Neural progenitor cell (in vitro differentiated cells): ENCODE results near the gene DHRS12. TPM values are rescaled to one million over a fixed set of nuclear protein-coding genes. Genes with fewer than 3 reads are reported as not detected.

Experiments
- DNase-seq: peaks from one replicate; pipeline ENCODE4 v3.0.0-alpha.2; 2016; ENCODE audit warnings: low spot score
- H2AFZ ChIP-seq: fragments of 200-600 bp; sonication (generic); replicated peaks from 2 replicates; pipeline ENCODE4 v1.6.1; 2016; ENCODE audit warnings: antibody characterized with exemption
- H3F3A ChIP-seq: fragments of 200-600 bp; sonication (generic); 2 replicates; pipeline ENCODE4 v1.6.1; 2016; ENCODE audit warnings: antibody characterized with exemption, low read depth
- H3K27ac ChIP-seq: fragments of 200-600 bp; sonication (generic); 2 replicates; pipeline ENCODE4 v1.5.1; 2016; ENCODE audit warnings: mild to moderate bottlenecking
- H3K27me3 ChIP-seq: fragments of 200-600 bp; sonication (generic); 2 replicates; pipeline ENCODE4 v1.6.1; 2016; ENCODE audit warnings: mild to moderate bottlenecking, moderate library complexity
- H3K36me3 ChIP-seq: fragments of 200-600 bp; sonication (generic); 2 replicates; pipeline ENCODE4 v1.5.1; 2016
- H3K4me1 ChIP-seq: fragments of 200-600 bp; sonication (generic); 2 replicates; pipeline ENCODE4 v1.6.1; 2016; ENCODE audit warnings: mixed run types
- H3K4me2 ChIP-seq: fragments of 200-600 bp; sonication (generic); 2 replicates; pipeline ENCODE4 v1.6.1; 2016
- H3K4me3 ChIP-seq: fragments of 200-600 bp; sonication (generic); 2 replicates; pipeline ENCODE4 v1.5.1; 2016
- H3K79me2 ChIP-seq: fragments of 200-600 bp; sonication (generic); 2 replicates; pipeline ENCODE4 v1.6.1; 2016; ENCODE audit warnings: low read depth
- H3K9ac ChIP-seq: fragments of 200-600 bp; sonication (generic); 2 replicates; pipeline ENCODE4 v1.6.1; 2016
- H3K9me3 ChIP-seq: fragments of 200-600 bp; sonication (generic); 2 replicates; pipeline ENCODE4 v1.5.1; 2016; ENCODE audit warnings: low read depth
- H4K20me1 ChIP-seq: fragments of 200-600 bp; sonication (generic); 2 replicates; pipeline ENCODE4 v1.6.1; 2016; ENCODE audit warnings: low read depth
- H3K27ac Mint-ChIP-seq: 3 replicates; pipeline ENCODE4 v1.8.0; 2021; ENCODE audit warnings: mixed read lengths
- H3K27me3 Mint-ChIP-seq: 2 replicates; pipeline ENCODE4 v1.8.0; 2022; ENCODE audit warnings: low read depth, mild to moderate bottlenecking, inconsistent platforms, moderate library complexity, mixed read lengths; ENCODE audit not compliant: insufficient read depth
- H3K36me3 Mint-ChIP-seq: 3 replicates; pipeline ENCODE4 v1.8.0; 2021; ENCODE audit warnings: mixed read lengths
- H3K4me1 Mint-ChIP-seq: 3 replicates; pipeline ENCODE4 v1.8.0; 2021; ENCODE audit warnings: mixed read lengths
- H3K4me3 Mint-ChIP-seq: 3 replicates; pipeline ENCODE4 v1.8.0; 2021; ENCODE audit warnings: mild to moderate bottlenecking, moderate library complexity, mixed read lengths
- H3K9me3 Mint-ChIP-seq: 3 replicates; pipeline ENCODE4 v1.8.0; 2020; ENCODE audit warnings: mixed read lengths
- EZH2 ChIP-seq: fragments of 200-600 bp; sonication (generic); IDR thresholded peaks from 2 replicates; pipeline ENCODE4 v1.6.1; 2017; ENCODE audit warnings: antibody characterized with exemption, mild to moderate bottlenecking, moderate library complexity
- EZH2phosphoT487 ChIP-seq: fragments of 200-600 bp; sonication (generic); IDR thresholded peaks from 2 replicates; pipeline ENCODE4 v1.6.1; 2017; ENCODE audit warnings: antibody characterized with exemption
- total RNA-seq: library from RNA; depleted of rRNA; stranded (reverse); fragments of >200 nt; gene quantifications from 2 replicates; pipeline ENCODE4 v1.2.3, GENCODE V29; 2015; ENCODE audit warnings: low replicate concordance
- TF ChIP-seq, protein P1 (sequence below): fragments of 200-600 bp; sonication (generic); IDR thresholded peaks from 2 replicates; pipeline ENCODE4 v1.5.1; 2017; ENCODE audit warnings: antibody characterized with exemption, mild to moderate bottlenecking

Gene DHRS12
- total RNA-seq, 1 donor from 2014 or later: 5.2 TPM

DNA sequence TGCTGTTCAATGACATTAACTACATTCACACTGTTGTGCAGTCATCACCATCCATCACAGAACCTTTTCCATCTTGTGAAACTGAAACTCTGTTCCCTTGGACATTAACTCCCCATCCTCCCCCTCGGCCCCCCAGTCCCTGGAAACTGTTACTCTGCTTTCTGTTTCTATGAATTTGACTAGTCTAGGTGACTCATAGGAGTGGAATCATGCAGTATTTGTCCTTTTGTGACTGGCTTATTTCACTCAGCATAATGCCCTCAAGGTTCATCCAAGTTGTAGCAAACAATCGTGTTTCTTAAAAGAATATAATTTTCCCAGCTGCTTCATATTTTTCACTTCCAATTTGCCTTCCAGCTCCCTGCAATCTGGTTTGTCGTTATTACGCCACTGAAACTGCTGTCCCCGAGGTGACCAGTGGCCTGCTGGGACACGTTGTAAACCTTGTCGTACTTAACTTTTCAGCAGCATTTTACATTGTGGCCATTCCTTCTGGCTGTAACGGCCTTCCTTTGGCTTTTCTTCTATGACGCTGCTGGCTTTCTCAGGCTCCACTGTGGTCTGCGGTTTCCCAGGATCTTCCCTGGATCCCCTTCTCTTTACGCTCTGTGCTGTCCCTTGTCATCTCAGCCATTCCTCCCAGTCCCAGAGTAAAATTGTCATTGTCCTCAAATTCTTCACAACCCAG is 74.0 kb downstream of the DHRS12 start:
- H3K4me3 ChIP-seq: no peak overlapping the region
- no peaks in the 10 kb centered on the region for H3K27me3 Mint-ChIP-seq
- H3K9me3 ChIP-seq: no peaks in the 10 kb centered on the region
- no peak for DNase-seq
- H3K79me2 ChIP-seq: no peaks in the 10 kb centered on the region
- no peak overlapping the region for H3K27ac ChIP-seq
- H3K4me3 Mint-ChIP-seq: no peak overlapping the region
- peaks cover 14% of the 10 kb centered on the region for H3K4me1 Mint-ChIP-seq
- TF ChIP-seq EZH2phosphoT487: no peak
- TF ChIP-seq EZH2: no peak
- TF ChIP-seq, protein P1, sequence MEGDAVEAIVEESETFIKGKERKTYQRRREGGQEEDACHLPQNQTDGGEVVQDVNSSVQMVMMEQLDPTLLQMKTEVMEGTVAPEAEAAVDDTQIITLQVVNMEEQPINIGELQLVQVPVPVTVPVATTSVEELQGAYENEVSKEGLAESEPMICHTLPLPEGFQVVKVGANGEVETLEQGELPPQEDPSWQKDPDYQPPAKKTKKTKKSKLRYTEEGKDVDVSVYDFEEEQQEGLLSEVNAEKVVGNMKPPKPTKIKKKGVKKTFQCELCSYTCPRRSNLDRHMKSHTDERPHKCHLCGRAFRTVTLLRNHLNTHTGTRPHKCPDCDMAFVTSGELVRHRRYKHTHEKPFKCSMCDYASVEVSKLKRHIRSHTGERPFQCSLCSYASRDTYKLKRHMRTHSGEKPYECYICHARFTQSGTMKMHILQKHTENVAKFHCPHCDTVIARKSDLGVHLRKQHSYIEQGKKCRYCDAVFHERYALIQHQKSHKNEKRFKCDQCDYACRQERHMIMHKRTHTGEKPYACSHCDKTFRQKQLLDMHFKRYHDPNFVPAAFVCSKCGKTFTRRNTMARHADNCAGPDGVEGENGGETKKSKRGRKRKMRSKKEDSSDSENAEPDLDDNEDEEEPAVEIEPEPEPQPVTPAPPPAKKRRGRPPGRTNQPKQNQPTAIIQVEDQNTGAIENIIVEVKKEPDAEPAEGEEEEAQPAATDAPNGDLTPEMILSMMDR: no peak
- no peaks in the 10 kb centered on the region for H3K9me3 Mint-ChIP-seq
- peaks cover 29% of the 10 kb centered on the region for H3K36me3 Mint-ChIP-seq
- H3K9ac ChIP-seq: no peak overlapping the region
- no peak overlapping the region for H2AFZ ChIP-seq
- no peak overlapping the region for H3K4me2 ChIP-seq
- no peaks in the 10 kb centered on the region for H4K20me1 ChIP-seq
- no peaks in the 10 kb centered on the region for H3F3A ChIP-seq
- no peaks in the 10 kb centered on the region for H3K36me3 ChIP-seq
- no peaks in the 10 kb centered on the region for H3K27me3 ChIP-seq
- H3K27ac Mint-ChIP-seq: no peak overlapping the region
- H3K4me1 ChIP-seq: no peaks in the 10 kb centered on the region

DNA sequence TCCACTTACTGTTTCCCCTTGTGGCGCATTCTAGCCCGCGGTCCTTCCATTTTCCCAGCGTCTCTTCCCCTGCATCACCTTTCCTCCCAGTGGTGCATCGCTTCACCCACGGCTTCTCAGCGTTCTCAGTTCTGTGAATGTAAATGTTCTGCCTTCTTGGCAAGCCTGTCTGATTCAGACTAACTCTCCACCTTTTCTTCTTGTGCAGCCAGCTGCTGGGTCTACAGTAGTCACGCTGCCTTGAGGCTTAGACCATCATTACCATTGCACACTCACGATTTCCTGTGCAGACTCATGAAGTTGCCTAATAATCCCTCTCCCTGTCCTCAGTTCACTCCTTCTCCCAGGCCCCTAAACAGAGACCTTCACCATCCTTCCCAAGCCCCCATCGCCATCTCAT is 75.0 kb downstream of the DHRS12 start:
- TF ChIP-seq, protein P1: no peak
- TF ChIP-seq EZH2 (no peak), EZH2phosphoT487 (no peak)
- peaks cover 14% of the 10 kb centered on the region for H3K4me1 Mint-ChIP-seq
- Histone ChIP-seq H3K4me2 (no peak overlapping the region), H3K36me3 (no peaks in the 10 kb centered on the region), H3K27ac (no peak overlapping the region), H4K20me1 (no peaks in the 10 kb centered on the region), H3K9ac (no peak overlapping the region), H3K4me3 (no peak overlapping the region), H3F3A (no peaks in the 10 kb centered on the region), H3K9me3 (no peaks in the 10 kb centered on the region), H2AFZ (no peak overlapping the region), H3K4me1 (no peaks in the 10 kb centered on the region), H3K79me2 (no peaks in the 10 kb centered on the region), H3K27me3 (no peaks in the 10 kb centered on the region)
- no peaks in the 10 kb centered on the region for H3K27me3 Mint-ChIP-seq
- no peaks in the 10 kb centered on the region for H3K9me3 Mint-ChIP-seq
- no peak for DNase-seq
- H3K36me3 Mint-ChIP-seq: peaks cover 25% of the 10 kb centered on the region
- H3K4me3 Mint-ChIP-seq: no peak overlapping the region
- no peak overlapping the region for H3K27ac Mint-ChIP-seq

DNA sequence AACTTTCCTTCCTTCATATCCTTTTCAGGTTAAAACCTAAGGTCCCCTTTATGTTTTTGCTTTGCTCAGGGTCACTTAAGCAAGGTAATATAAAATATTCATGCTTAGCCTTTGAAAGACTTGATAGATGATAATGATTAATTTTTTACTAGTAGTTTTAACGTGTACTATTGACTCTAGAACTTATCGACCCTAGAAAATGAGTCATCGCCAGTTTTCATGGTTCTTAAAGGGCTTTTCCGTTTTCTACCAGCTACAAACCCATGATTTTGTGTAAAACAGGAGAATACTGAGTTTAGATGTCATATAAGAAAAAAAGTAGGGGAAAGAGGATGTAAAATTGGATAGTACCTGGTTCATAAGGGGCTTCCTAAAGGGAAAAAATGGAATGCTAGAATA is 75.7 kb downstream of the DHRS12 start:
- Histone ChIP-seq H3K27me3 (no peaks in the 10 kb centered on the region), H3K4me1 (no peaks in the 10 kb centered on the region), H3K4me3 (no peak overlapping the region), H3K9ac (no peak overlapping the region), H2AFZ (no peak overlapping the region), H3K27ac (no peak overlapping the region), H3K4me2 (no peak overlapping the region), H3K36me3 (no peaks in the 10 kb centered on the region), H3K9me3 (no peaks in the 10 kb centered on the region), H3K79me2 (no peaks in the 10 kb centered on the region), H4K20me1 (no peaks in the 10 kb centered on the region), H3F3A (no peaks in the 10 kb centered on the region)
- Mint-ChIP-seq H3K4me1 (peaks cover 8% of the 10 kb centered on the region), H3K4me3 (no peak overlapping the region), H3K27ac (no peak overlapping the region), H3K9me3 (no peaks in the 10 kb centered on the region), H3K36me3 (peaks cover 18% of the 10 kb centered on the region), H3K27me3 (no peaks in the 10 kb centered on the region)
- no peak for TF ChIP-seq EZH2
- no peak for TF ChIP-seq EZH2phosphoT487
- TF ChIP-seq, protein P1: no peak
- DNase-seq: no peak
